SIG-M5 (cell line): ENCODE measurements around the gene SIDT2.
"Not testable (repeated sequence)": the region's sequence is repeated elsewhere in the genome, so short reads cannot be mapped to it uniquely, and the experiment has no call there.

Source experiments
- DNase-seq: peaks from one replicate; lab custom pipeline; 2025; lab: John Stamatoyannopoulos, UW

SIDT2 gene

GRCh38 chr11:117178210-117179034, at the start of gene SIDT2:
TSS of gene SIDT2 (plus strand) at chr11:117178743. CDS start at chr11:117179264, 521 bp downstream.
- peak; percentile 13 for DNase-seq

DNA sequence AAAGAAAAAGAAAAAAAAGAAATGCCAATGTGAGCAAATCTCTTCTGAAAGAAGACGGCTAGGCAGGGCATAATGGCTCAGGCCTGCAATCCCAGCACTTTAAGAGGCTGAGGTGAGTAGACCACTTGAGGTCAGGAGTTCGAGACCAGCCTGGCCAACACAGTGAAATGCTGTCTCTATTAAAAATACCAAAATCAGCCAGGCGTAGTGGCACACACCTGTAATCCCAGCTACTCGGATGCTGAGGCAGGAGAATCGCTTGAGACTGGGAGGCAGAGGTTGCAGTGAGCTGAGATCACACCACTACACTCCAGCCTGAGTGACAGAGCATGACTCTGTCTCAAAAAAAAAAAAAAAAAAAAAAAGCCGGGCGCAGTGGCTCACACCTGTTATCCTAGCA, 48.1 kb upstream of the SIDT2 start:
- not testable (repeated sequence) for DNase-seq

GRCh38 chr11:117130879-117131278, 47.7 kb upstream of the SIDT2 start:
- no peak for DNase-seq

DNA sequence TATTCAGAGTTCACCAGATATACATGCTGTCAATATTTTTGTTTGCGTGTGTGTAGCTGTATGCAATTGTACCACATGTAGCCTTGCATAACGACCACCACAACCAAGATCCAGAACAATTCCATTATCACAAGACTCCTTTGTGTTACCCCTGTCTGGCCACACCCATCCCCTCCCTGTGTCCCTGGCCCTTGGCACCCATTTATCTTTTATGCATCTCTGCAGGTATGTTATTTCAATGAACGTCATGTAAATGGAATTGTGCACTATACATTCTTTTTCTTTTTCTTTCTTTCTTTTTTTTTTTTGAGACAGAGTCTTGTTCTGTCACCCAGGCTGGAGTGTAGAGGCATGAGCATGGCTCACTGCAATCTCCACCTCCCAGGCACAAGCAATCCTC, 44.1 kb upstream of the SIDT2 start:
- no peak for DNase-seq

- DNase-seq, result not testable (repeated sequence)
Measured at GRCh38 chr11:117134979-117135378, 43.6 kb upstream of the SIDT2 start.

GRCh38 chr11:117137223-117138086, 41.1 kb upstream of the SIDT2 start:
- DNase-seq, result not testable (repeated sequence)

GRCh38 chr11:117143390-117143789, 35.2 kb upstream of the SIDT2 start:
- no peak for DNase-seq

DNA sequence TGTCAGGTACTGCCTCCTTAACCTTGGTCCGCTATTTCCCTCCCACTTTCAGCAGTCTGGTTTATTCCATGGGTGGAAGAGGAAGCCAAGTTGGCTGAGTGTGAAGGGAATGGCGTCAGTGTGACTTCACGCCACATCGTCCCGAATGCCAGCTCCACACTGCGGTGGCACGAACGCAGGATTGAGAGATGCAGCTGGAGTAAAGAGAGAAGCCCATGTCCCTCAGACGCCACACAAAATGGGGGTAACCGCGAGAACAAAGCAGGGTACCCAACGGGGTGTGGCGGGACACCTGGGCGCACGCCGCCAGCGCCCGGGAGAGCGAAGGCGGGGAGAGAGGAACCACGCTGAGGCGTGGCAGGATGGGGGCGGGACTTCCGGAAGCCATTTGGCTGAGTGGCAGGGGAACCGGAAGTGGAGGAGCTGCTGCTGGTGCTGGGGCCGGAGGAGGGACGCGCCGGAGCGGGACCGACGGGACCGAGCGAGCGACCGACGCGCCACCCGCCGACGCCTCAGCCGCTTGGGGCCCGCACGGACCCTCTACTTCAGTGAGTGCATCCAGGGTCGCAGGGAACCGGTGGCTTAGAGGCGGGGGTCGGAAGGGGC, 34.6 kb upstream of the SIDT2 start, which contains the start of gene PAFAH1B2:
Gene PAFAH1B2, plus strand, starts transcription at position 417 of the 606 bp plus-strand sequence. CDS start 8,161 bp downstream, outside the sequence.
- DNase-seq, result peak; percentile 37

DNA sequence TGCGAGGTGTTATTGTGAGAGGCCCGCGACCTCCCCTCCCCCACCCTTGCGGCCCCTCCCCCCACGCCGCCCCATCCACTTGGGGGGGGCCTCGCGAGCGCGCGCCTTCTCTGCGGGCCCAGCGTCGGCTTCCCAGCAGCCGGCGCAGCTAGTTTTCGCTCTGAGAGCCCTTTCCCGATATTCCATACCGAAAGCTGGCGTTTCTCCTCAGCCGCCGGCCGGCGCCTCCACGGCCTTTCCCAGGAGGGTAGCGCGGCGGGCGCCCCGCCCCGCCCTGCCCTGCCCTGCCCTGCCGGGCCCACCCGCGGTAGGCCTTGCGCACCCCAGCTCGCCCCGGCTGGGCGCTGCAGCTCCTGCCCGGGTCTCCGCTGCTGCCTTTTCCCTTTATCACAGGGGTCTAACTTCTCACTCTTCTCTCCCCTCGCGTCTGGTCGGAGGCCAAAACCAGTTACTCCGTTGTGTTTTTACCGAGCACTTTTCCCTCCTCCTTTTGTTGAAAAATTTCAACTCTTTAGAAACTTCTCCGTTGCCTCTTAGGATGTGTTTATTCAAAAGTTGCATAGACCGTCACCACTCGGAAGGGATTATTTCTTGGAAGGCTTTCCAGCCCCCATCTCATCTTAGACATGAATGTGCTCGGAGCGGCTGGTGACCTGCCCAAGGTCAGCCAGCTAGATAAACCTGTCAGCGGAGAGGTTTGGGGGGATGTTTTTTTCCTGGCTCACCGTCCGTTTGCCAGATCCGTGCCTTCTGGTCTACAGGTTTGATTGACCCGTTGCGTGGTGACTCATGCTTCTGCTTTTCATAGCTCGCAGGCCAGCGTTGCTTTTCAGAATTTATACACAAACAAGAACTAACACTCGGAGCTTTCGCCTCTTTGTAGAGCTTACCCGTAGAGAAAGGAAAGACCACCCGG, 33.8 kb upstream of the SIDT2 start:
- no peak for DNase-seq

- DNase-seq, result no peak
Measured at GRCh38 chr11:117145393-117145761, 33.2 kb upstream of the SIDT2 start.

DNA sequence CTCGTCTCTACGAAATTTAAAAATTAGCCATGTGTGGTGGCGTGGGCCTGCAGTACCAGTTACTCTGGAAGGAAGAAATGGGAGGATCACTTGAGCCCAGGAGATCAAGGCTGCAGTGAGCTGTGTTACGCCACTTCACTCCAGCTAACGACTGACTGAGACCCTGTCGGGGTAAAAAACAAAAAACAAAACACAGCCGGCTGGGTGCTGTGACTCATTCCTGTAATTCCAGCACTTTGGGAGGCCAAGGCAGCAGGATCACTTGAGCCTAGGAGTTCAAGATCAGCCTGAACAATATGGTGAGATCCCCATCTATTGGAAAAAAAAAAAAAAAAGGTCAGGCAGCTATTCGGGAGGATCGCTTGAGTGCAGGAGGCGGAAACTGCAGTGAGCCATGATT, 32.0 kb upstream of the SIDT2 start:
- no peak for DNase-seq

- no peak for DNase-seq
Measured at GRCh38 chr11:117152066-117152465, 26.5 kb upstream of the SIDT2 start.

DNA sequence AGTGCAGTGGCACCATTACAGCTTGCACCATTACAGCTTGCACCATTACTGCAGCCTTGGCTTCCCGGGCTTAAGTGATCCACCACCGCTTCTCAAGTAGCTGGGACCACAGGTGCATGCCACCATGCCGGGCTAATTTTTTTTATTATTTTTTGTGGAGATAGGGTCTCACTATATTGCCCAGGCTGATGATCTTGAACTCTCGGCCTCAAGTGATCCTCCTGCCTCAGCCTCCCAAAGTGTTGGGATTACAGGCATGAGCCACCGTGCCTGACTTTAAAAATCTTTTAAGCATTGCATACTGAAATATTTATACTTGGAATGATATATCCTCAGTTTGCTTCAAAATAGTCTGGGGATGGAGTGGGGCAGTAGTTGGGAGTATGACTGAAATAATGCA, 24.1 kb upstream of the SIDT2 start:
- DNase-seq, result no peak

DNA sequence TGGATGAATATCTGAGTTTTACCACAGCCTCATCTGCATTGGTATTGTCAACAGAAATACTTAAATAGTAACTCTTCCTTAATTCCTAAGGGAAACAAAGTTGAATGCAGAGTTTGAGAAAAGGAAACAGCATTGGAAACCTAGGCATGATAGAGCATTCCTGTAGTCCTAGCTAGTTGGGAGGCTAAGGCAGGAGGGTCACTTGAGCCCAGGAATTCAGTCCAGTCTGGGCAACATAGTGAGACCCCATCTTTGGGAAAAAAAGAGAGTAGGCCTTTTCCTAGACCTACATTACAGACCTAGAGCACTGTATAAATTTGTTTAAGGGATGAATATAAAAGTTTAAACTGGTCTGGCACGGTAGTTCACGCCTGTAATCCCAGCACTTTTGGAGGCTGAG, 21.0 kb upstream of the SIDT2 start:
- no peak for DNase-seq

DNA sequence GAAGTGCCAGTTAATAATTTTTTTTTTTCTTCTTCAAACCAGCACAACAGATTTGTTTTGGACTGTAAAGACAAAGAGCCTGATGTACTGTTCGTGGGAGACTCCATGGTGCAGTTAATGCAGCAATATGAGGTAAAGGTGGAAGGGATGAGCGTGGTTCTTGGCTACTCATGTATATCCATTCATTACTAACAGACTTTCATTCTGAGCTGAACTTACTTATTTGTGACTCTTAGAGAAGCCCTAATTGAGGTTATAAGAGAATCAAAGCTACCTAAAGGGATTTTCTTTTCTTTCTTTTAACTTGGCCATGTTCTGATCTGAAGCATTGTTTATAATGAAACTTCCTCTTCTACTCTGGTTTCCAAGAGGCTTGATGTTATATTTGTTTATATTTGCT, 18.7 kb upstream of the SIDT2 start:
- no peak for DNase-seq

GRCh38 chr11:117160826-117161225, 17.7 kb upstream of the SIDT2 start:
- no peak for DNase-seq

DNA sequence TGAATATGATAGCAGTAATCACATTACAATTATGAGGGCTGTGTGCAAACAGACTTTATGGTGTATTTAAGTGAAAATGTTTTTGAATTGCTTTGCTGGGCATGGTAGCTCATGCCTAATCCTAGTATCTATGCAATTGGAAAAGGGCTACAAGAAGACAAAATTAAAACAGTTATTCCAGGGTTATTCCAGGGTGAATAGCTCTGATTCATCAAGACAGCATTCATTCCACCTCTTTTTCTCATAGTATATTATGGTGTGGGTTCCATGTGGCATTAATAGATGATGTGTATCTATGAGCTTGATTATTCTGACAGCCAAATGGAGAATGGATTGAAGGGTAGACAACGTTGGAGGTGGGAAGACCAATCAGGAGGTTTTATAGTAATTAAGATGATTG, 12.1 kb upstream of the SIDT2 start:
- no peak for DNase-seq

- DNase-seq, result no peak
Measured at GRCh38 chr11:117169736-117170135, 8.8 kb upstream of the SIDT2 start.

- DNase-seq, result no peak
Measured at GRCh38 chr11:117170210-117170609, 8.3 kb upstream of the SIDT2 start.

GRCh38 chr11:117171007-117171403, 7.5 kb upstream of the SIDT2 start:
- DNase-seq, result no peak

GRCh38 chr11:117171404-117172061, 7.0 kb upstream of the SIDT2 start:
- no peak for DNase-seq
